GM12873 (cell line): ENCODE results near the gene CELA2B.

ENCODE experiments used
- TF ChIP-seq, protein P1 (sequence below): IDR thresholded peaks from 2 replicates; pipeline ENCODE4 v1.5.1; 2012; ENCODE audit warnings: low read depth, mild to moderate bottlenecking, moderate library complexity, low read length, control low read depth; ENCODE audit not compliant: insufficient read depth; ENCODE audit errors: missing control alignments

CELA2B gene

DNA sequence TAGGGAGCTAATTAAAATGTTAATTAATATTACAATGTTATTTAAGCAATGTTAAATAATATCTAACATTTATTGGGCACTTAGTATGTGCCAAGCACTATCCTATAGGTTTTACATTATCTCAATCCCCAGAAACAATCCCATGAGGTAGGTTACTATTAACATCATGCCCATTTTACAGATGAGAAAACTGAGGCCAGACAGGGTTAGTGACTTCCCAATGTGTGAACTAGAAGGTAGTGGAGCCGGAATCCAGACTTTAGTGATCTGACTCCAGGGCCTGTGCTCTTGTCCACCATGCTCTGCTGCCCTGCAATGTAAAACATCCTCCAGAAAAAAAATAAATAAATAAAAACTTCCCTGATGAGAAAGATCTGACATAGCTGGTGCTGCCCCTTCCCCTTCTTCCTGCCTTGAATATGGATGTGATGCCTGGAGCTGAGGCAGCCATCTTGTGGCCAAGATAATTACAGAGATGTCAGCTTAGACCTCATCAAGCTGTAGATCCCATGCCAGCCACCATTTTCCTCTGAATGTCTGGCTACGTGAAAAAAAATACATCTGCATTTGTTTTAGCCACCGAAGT is 26.9 kb upstream of the CELA2B start:
- TF ChIP-seq, protein P1, sequence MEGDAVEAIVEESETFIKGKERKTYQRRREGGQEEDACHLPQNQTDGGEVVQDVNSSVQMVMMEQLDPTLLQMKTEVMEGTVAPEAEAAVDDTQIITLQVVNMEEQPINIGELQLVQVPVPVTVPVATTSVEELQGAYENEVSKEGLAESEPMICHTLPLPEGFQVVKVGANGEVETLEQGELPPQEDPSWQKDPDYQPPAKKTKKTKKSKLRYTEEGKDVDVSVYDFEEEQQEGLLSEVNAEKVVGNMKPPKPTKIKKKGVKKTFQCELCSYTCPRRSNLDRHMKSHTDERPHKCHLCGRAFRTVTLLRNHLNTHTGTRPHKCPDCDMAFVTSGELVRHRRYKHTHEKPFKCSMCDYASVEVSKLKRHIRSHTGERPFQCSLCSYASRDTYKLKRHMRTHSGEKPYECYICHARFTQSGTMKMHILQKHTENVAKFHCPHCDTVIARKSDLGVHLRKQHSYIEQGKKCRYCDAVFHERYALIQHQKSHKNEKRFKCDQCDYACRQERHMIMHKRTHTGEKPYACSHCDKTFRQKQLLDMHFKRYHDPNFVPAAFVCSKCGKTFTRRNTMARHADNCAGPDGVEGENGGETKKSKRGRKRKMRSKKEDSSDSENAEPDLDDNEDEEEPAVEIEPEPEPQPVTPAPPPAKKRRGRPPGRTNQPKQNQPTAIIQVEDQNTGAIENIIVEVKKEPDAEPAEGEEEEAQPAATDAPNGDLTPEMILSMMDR, result no peak

DNA sequence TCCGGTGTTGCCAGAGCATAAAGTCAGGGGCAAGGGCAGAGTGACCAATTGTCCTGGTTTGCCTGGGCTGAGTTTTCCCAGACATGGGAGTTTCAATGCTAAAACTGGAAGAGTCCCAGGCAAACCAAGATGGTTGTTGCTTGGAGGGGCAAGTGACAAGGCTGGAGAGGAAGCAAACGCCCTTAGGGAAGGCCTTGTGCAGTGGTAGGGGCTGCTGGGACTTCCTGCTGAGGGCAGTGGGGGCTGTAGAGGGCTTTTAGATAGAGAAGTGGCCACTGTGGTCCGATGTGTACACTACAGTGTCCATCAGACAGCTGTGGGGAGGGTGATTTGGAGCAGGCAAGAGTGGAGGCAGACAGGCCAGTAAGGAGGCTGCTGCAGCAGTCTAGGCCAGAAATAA is 26.3 kb upstream of the CELA2B start:
- TF ChIP-seq, protein P1, result no peak

DNA sequence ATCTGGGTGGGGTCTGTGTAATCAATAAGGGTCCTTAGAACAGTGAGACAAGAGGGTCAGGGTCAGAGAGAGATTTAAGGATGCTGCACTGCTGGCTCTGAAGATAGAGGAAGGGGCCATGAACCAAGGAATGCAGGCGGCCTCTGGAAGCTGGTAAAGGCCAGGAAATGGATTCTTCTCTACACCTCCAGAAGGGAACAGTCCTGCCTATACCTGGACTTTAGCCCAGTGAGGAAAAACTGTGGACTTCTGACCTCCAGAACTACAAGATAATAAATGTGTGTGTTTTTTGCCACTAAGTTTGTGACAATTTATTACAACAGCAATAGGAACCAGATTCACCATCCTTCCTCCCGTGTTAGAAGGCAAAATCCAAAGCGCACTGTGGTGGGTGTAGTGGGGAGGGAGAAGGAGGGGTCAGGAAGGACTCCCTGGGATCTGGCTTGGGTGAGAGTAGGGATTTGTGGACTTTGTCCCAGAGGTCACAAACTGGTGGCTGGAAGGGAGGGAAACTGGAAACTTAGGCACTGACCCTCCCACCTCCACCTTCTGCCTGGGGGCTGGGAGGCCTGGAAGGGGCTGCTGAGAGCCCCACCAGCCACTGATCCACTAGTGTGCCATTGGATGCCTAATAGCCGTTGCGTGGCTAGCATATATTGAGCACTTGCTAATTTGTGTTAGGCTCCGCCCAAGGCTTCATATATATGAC is 24.7 kb upstream of the CELA2B start:
- TF ChIP-seq, protein P1, result no peak

DNA sequence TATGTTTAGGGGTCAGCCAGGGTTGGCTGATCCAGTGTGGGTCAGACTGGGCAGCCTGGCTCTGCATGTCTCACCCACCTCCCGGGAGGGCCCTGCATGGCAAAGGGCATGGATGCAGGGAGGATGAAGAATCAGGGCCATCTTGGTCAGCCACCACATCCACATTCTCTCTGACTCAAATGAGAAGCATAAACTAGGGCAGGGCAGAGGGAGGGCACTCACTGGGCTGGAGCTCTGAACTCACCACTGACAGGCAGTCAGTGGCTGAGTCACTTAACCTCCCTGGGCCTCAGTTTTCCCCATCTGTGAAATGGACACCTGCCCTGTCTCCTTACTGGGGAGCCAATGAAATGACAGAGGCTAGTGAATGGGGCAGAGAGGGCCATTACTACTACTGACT is 23.7 kb upstream of the CELA2B start:
- TF ChIP-seq, protein P1, result no peak

DNA sequence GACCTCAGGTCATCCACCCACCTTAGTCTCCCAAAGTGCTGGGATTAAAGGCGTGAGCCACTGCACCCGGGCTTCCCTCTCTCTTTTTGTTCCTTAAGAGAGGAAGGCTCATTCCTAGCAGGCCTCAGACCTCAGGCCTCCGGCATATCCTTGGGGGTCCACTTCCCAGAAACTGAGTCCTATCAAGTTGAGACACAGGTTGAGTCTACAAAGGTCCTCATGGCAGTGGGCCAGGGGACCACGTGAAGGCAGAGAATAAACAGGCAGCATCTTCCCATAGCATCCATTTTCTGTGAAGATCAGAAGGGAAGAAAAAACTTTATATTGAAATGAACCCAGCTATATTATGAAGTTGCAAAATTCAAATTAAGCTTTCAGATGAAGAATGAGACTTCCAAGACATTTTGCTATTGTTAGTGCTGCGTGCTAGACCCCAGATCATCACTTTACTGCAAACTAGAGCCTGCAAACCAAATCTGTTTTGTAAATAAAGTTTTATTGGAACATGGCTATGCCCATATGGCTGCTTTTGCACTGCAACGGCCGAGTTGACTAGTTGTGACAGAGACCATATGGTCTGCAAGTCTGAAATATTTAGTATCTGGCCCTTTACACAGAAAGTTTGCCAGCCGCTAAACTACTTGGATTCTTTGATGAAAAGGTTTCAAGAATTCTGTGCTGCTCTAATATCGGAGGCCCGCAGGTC is 22.9 kb upstream of the CELA2B start:
- TF ChIP-seq, protein P1, result no peak

DNA sequence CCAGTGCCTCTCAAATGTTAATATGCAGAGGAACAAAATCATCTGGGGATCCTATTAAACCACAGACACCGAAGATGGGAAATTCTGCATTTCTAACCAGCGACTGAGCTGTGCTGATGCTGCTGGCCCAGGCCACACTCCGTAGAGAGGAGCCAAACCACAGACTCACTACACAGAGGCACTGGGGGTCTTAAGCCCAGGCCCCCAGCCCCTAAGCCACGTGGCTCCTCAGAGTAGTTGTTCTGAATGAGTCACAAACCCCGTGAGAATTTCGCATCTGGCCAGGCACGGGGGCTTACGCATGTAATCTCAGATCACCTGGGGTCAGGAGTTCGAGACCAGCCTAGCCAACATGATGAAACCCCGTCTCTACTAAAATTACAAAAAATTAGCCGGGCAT is 22.2 kb upstream of the CELA2B start:
- TF ChIP-seq, protein P1, result no peak

DNA sequence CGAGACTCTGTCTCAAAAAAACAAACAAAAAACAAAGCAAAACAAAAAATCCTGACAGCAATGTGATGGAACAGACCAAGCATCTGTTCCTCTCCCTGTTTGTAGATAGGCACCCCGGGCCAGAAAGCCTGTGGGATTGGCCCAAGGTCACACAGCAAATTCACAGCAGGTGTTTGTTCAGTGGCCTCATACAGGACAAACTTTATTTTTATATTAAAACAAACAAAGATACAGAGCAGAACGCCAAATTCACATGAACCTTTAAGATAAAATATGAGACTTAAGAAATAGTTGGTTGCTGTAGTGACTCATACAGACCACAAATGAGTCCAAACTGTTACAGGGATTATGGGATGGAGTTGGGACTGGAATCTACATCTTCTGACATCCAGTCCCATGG is 21.6 kb upstream of the CELA2B start:
- TF ChIP-seq, protein P1, result no peak
